HEK293 (cell line): ENCODE measurements around the gene STN1.

Source experiments
- HOXA7 ChIP-seq: sonication (generic); formaldehyde crosslinking; IDR thresholded peaks from 2 replicates; pipeline ENCODE4 v1.8.1; 2022; ENCODE audit warnings: missing genetic modification reagents, borderline replicate concordance
- HOXD13 ChIP-seq: sonication (generic); formaldehyde crosslinking; IDR thresholded peaks from 2 replicates; pipeline ENCODE4 v1.8.0; 2022; ENCODE audit warnings: missing genetic modification reagents, borderline replicate concordance
- MYNN ChIP-seq: fragments of 450-650 bp; formaldehyde crosslinking; IDR thresholded peaks from 2 replicates; pipeline ENCODE4 v1.5.1; 2016; ENCODE audit warnings: missing biosample characterization, missing genetic modification characterization, borderline replicate concordance
- TRIM28 ChIP-seq: IDR thresholded peaks from 2 replicates; pipeline ENCODE4 v1.6.1; 2011; ENCODE audit warnings: low read length, control low read depth, borderline replicate concordance
- ZBTB20 ChIP-seq: fragments of 450-650 bp; formaldehyde crosslinking; IDR thresholded peaks from 2 replicates; pipeline ENCODE4 v1.5.1; 2016; ENCODE audit warnings: missing biosample characterization, missing genetic modification characterization
- ZNF292 ChIP-seq: fragments of 450-650 bp; formaldehyde crosslinking; IDR thresholded peaks from 2 replicates; pipeline ENCODE4 v1.5.1; 2016; ENCODE audit warnings: low read depth, missing biosample characterization, missing genetic modification characterization, borderline replicate concordance
- ZNF571 ChIP-seq: fragments of 450-650 bp; formaldehyde crosslinking; IDR thresholded peaks from 2 replicates; pipeline ENCODE4 v1.5.0; 2017; ENCODE audit warnings: missing biosample characterization, missing genetic modification characterization
- TF ChIP-seq, protein P1 (sequence below): fragments of 450-650 bp; formaldehyde crosslinking; IDR thresholded peaks from 2 replicates; pipeline ENCODE4 v1.5.1; 2016; ENCODE audit warnings: missing biosample characterization, missing genetic modification characterization
- TF ChIP-seq, protein P2 (sequence below): fragments of 450-650 bp; formaldehyde crosslinking; IDR thresholded peaks from 2 replicates; pipeline ENCODE4 v1.5.1; 2016; ENCODE audit warnings: missing biosample characterization, missing genetic modification characterization
- TF ChIP-seq, protein P3 (sequence below): fragments of 450-650 bp; formaldehyde crosslinking; conservative IDR thresholded peaks from 2 replicates; pipeline ENCODE4 v1.5.1; 2016; ENCODE audit warnings: low read depth, missing biosample characterization, missing genetic modification characterization

DNA sequence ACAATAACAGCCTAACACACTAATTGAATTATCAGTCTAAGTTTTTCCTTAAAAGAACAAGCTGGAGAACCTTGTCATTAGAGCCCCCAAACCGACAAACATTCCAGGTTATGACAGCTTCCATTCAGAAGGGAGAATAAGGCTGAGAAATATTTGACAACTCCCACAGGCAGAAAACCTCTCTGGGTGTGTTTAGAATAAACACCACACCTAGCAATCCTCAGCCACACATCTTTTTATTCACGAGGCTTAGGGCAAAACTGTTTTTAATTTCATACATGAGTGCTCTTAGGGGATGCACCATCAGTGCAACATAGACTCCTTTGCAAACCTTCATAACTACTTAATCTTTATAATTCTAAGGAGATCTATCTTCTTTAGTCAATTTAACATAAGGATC, 24.2 kb downstream of the STN1 start:
- TF ChIP-seq, protein P1, sequence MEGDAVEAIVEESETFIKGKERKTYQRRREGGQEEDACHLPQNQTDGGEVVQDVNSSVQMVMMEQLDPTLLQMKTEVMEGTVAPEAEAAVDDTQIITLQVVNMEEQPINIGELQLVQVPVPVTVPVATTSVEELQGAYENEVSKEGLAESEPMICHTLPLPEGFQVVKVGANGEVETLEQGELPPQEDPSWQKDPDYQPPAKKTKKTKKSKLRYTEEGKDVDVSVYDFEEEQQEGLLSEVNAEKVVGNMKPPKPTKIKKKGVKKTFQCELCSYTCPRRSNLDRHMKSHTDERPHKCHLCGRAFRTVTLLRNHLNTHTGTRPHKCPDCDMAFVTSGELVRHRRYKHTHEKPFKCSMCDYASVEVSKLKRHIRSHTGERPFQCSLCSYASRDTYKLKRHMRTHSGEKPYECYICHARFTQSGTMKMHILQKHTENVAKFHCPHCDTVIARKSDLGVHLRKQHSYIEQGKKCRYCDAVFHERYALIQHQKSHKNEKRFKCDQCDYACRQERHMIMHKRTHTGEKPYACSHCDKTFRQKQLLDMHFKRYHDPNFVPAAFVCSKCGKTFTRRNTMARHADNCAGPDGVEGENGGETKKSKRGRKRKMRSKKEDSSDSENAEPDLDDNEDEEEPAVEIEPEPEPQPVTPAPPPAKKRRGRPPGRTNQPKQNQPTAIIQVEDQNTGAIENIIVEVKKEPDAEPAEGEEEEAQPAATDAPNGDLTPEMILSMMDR (tag by site-specific recombination) = no peak
- TF ChIP-seq TRIM28 (no peak), ZNF292 (tag by site-specific recombination) (no peak), MYNN (tag by site-specific recombination) (no peak), ZNF571 (tag by site-specific recombination) (no peak), HOXA7 (CRISPR knock-in tag) (no peak), ZBTB20 (no peak), HOXD13 (CRISPR knock-in tag) (no peak)
- TF ChIP-seq, protein P2, sequence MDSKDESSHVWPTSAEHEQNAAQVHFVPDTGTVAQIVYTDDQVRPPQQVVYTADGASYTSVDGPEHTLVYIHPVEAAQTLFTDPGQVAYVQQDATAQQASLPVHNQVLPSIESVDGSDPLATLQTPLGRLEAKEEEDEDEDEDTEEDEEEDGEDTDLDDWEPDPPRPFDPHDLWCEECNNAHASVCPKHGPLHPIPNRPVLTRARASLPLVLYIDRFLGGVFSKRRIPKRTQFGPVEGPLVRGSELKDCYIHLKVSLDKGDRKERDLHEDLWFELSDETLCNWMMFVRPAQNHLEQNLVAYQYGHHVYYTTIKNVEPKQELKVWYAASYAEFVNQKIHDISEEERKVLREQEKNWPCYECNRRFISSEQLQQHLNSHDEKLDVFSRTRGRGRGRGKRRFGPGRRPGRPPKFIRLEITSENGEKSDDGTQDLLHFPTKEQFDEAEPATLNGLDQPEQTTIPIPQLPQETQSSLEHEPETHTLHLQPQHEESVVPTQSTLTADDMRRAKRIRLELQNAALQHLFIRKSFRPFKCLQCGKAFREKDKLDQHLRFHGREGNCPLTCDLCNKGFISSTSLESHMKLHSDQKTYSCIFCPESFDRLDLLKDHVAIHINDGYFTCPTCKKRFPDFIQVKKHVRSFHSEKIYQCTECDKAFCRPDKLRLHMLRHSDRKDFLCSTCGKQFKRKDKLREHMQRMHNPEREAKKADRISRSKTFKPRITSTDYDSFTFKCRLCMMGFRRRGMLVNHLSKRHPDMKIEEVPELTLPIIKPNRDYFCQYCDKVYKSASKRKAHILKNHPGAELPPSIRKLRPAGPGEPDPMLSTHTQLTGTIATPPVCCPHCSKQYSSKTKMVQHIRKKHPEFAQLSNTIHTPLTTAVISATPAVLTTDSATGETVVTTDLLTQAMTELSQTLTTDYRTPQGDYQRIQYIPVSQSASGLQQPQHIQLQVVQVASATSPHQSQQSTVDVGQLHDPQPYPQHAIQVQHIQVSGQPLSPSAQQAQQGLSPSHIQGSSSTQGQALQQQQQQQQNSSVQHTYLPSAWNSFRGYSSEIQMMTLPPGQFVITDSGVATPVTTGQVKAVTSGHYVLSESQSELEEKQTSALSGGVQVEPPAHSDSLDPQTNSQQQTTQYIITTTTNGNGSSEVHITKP = no peak
- TF ChIP-seq, protein P3, sequence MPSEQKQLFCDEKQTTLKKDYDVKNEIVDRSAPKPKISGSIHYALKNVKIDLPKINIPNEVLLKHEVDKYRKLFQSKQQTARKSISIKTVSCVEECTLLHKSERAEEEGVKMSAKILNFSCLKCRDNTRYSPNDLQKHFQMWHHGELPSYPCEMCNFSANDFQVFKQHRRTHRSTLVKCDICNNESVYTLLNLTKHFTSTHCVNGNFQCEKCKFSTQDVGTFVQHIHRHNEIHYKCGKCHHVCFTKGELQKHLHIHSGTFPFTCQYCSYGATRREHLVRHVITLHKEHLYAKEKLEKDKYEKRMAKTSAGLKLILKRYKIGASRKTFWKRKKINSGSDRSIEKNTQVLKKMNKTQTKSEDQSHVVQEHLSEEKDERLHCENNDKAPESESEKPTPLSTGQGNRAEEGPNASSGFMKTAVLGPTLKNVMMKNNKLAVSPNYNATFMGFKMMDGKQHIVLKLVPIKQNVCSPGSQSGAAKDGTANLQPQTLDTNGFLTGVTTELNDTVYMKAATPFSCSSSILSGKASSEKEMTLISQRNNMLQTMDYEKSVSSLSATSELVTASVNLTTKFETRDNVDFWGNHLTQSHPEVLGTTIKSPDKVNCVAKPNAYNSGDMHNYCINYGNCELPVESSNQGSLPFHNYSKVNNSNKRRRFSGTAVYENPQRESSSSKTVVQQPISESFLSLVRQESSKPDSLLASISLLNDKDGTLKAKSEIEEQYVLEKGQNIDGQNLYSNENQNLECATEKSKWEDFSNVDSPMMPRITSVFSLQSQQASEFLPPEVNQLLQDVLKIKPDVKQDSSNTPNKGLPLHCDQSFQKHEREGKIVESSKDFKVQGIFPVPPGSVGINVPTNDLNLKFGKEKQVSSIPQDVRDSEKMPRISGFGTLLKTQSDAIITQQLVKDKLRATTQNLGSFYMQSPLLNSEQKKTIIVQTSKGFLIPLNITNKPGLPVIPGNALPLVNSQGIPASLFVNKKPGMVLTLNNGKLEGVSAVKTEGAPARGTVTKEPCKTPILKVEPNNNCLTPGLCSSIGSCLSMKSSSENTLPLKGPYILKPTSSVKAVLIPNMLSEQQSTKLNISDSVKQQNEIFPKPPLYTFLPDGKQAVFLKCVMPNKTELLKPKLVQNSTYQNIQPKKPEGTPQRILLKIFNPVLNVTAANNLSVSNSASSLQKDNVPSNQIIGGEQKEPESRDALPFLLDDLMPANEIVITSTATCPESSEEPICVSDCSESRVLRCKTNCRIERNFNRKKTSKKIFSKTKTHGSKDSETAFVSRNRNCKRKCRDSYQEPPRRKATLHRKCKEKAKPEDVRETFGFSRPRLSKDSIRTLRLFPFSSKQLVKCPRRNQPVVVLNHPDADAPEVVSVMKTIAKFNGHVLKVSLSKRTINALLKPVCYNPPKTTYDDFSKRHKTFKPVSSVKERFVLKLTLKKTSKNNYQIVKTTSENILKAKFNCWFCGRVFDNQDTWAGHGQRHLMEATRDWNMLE = no peak
